ENCODE data around the gene PNPLA3. TPM values are rescaled to one million over a fixed set of nuclear protein-coding genes. Genes with fewer than 3 reads are reported as not detected.
A peak's percentile ranks its signal among the peaks of the same experiment; 100 is the strongest.

Gene PNPLA3, protein sequence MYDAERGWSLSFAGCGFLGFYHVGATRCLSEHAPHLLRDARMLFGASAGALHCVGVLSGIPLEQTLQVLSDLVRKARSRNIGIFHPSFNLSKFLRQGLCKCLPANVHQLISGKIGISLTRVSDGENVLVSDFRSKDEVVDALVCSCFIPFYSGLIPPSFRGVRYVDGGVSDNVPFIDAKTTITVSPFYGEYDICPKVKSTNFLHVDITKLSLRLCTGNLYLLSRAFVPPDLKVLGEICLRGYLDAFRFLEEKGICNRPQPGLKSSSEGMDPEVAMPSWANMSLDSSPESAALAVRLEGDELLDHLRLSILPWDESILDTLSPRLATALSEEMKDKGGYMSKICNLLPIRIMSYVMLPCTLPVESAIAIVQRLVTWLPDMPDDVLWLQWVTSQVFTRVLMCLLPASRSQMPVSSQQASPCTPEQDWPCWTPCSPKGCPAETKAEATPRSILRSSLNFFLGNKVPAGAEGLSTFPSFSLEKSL
- polyA plus RNA-seq: 1.3 TPM
- long read RNA-seq, donor 1: 0 reads
- long read RNA-seq, donor 2: 0 reads
- long read RNA-seq, donor 3: 0 reads
- long read RNA-seq, donor 4: 0 reads
- long read RNA-seq, donor 5: 0 reads
- long read RNA-seq, donor 6, partial matches to known transcripts: 0 of 1 reads
- long read RNA-seq, donor 6, other reads (novel, unspliced or antisense): 0 of 1 reads
- long read RNA-seq, donor 7: 0 reads
- long read RNA-seq, donor 8: 0 reads
- long read RNA-seq, donor 9, partial matches to known transcripts: 0 of 1 reads
- long read RNA-seq, donor 9, other reads (novel, unspliced or antisense): 0 of 1 reads
- long read RNA-seq, donor 10: 0 reads
- long read RNA-seq, donor 11: 0 reads

DNA sequence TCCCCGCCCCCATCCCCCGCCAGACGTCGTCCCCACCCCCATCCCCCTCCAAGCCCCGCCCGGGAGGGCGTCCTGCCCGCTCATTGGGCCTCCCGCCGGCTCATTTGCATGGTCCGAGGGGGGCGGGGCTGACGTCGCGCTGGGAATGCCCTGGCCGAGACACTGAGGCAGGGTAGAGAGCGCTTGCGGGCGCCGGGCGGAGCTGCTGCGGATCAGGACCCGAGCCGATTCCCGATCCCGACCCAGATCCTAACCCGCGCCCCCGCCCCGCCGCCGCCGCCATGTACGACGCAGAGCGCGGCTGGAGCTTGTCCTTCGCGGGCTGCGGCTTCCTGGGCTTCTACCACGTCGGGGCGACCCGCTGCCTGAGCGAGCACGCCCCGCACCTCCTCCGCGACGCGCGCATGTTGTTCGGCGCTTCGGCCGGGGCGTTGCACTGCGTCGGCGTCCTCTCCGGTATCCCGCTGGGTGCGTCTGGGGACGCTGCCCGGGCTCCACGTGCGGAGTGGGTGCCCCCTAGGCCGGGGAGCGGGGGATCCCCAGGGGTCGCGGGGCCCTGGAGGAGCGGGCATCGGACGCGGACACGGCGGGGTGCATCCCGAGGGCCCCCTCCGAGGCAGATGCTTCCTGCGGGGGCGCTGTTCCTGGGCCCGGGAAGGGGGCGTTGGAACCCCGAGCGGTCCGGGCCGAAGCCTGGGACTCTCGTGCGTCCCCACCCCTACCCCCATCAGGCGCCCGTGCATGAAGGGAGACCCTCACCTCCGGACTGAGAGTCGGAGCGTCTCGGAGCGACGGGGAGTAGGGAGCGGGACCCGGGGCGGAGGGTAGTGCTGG is at the start of gene PNPLA3:
TSS of gene PNPLA3 (plus strand) at position 175 of the 834 bp plus-strand sequence. CDS start at position 282, 107 bp downstream.
- Histone ChIP-seq H3K27me3 (ENCODE audit: control insufficient read depth, insufficient read depth, low read length) (peaks cover 15% of the 10 kb centered on the region), H3K36me3 (ENCODE audit: control insufficient read depth, insufficient read depth, low read length) (no peaks in the 10 kb centered on the region), H3K27ac (ENCODE audit: low read length) (no peak within 1 kb of the TSS), H3K4me3 (ENCODE audit: low read length) (peak within 1 kb of the TSS; percentile 28), H3K9me3 (ENCODE audit: control insufficient read depth, low read depth, low read length) (peaks cover 5% of the 10 kb centered on the region), H3K4me1 (ENCODE audit: control insufficient read depth, insufficient read depth, low read length) (peaks cover 12% of the 10 kb centered on the region)
- WGBS (ENCODE audit: insufficient coverage, low lambda C conversion rate): no CpG with 5 or more reads among the region's 100 CpGs
- DNase-seq: peak; percentile 76 to 89

DNA sequence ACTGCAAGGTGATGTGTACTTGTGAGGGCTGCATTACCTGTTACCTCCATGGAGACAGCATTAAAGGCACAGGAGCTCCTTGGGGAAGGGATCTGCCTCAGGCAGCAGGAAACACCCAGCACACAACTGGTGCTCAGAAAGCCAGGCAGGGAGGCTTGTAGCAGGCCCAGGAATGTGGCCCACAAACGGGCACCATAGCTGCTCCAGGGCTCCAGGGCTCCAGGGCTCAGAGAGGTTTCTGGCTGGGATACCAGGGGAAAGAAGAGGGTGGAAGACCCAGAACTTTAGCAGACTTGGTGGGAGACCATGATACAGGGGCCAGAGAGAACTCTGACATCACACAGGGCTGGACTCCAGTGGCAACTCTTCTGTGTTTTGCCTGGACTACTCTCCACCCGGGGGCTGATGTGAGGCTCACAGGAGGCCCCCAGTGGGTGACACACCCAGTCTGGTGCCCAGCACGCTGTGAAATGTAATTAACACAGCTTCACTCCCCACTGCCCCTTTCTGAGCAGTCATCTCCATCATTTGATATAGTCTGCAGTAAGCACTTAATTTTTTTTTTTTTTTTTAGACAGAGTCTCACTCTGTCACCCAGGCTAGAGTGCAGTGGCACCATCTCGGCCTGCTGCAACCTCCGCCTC is 46.6 kb upstream of the PNPLA3 start:
- Histone ChIP-seq H3K36me3 (ENCODE audit: control insufficient read depth, insufficient read depth, low read length) (no peaks in the 10 kb centered on the region), H3K27me3 (ENCODE audit: control insufficient read depth, insufficient read depth, low read length) (peaks cover 3% of the 10 kb centered on the region), H3K4me3 (ENCODE audit: low read length) (no peak overlapping the region), H3K9me3 (ENCODE audit: control insufficient read depth, low read depth, low read length) (no peaks in the 10 kb centered on the region), H3K27ac (ENCODE audit: low read length) (no peak overlapping the region), H3K4me1 (ENCODE audit: control insufficient read depth, insufficient read depth, low read length) (no peaks in the 10 kb centered on the region)
- no CpG with 5 or more reads among the region's 5 CpGs for WGBS (ENCODE audit: insufficient coverage, low lambda C conversion rate)
- DNase-seq: no peak

DNA sequence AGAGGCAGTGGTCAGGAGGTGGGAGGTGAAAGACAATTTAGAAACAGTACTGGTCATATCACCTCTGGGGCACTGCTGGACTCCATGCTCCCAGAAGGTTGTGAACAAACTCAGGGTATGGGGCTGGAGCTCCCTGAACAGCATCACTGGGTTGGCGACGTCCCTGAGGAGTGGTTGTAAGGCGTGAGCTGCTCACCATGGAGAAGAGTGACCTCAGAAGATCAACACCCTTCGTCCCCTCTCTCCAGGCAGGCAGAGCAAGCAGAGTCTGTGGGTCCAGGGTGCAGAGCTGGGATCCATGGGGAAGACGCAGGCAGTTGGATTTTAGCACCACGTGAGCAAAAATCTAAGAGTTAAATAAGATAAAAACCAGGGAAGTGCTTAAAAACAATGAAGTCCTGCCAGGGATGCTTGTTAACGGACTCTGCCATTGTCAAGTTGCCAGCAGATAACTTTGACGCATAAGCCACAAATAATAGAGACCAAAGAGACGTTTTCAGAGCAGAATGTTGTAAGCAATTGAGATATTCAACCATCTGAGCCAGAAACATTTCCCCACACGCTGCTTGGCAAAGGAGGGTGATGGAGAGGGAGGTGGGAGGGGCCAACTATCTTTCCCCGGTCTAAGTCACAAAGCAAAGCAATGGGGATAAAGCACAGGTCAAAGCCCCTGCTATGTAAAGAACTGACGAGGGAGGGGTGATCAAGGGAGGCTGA is 45.4 kb upstream of the PNPLA3 start:
- peaks cover 3% of the 10 kb centered on the region for H3K27me3 ChIP-seq (ENCODE audit: control insufficient read depth, insufficient read depth, low read length)
- WGBS (ENCODE audit: insufficient coverage, low lambda C conversion rate): 13% methylated on average over 2 of the region's 12 CpGs
- no peaks in the 10 kb centered on the region for H3K36me3 ChIP-seq (ENCODE audit: control insufficient read depth, insufficient read depth, low read length)
- H3K27ac ChIP-seq (ENCODE audit: low read length): no peak overlapping the region
- no peaks in the 10 kb centered on the region for H3K9me3 ChIP-seq (ENCODE audit: control insufficient read depth, low read depth, low read length)
- no peak overlapping the region for H3K4me3 ChIP-seq (ENCODE audit: low read length)
- DNase-seq: no peak
- no peaks in the 10 kb centered on the region for H3K4me1 ChIP-seq (ENCODE audit: control insufficient read depth, insufficient read depth, low read length)

DNA sequence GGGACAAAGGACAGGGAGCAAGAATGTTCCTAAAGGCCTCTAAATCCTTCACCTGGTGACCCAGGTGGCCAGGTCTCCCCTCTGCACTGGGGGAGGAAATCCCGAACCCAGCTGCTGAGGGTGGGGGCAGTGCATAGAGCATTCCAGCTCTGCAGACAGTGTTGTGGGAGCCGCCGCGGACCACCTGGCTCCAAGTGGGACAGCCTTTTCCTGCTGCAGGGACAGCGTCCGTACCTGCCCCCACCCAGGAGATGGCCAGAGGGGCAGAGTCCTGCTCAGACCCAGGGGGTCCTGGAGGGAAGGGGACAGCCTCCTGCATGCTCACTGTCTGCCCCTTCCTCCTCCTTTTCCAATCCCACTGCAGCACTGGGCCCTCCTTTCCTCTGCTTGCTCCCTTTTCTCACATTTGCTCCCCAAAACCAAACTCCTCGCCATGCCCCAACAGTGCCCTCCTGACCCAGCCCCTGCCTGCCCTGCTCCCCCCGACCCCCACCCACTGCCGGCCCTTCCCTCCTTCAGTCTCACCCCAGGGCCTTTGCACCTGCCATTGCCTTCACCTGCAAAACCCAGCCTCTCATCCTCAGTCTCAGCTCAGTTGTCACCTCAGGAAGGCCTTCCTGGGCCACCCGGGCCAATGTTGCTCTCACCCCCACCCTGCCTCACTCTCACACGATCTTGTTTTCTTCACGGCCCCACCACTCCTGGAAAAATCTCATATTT is 44.6 kb upstream of the PNPLA3 start:
- no peak overlapping the region for H3K27ac ChIP-seq (ENCODE audit: low read length)
- H3K36me3 ChIP-seq (ENCODE audit: control insufficient read depth, insufficient read depth, low read length): no peaks in the 10 kb centered on the region
- H3K4me3 ChIP-seq (ENCODE audit: low read length): no peak overlapping the region
- no peak for DNase-seq
- H3K4me1 ChIP-seq (ENCODE audit: control insufficient read depth, insufficient read depth, low read length): no peaks in the 10 kb centered on the region
- peaks cover 3% of the 10 kb centered on the region for H3K27me3 ChIP-seq (ENCODE audit: control insufficient read depth, insufficient read depth, low read length)
- WGBS (ENCODE audit: insufficient coverage, low lambda C conversion rate): 82% methylated on average over 2 of the region's 12 CpGs
- no peaks in the 10 kb centered on the region for H3K9me3 ChIP-seq (ENCODE audit: control insufficient read depth, low read depth, low read length)

DNA sequence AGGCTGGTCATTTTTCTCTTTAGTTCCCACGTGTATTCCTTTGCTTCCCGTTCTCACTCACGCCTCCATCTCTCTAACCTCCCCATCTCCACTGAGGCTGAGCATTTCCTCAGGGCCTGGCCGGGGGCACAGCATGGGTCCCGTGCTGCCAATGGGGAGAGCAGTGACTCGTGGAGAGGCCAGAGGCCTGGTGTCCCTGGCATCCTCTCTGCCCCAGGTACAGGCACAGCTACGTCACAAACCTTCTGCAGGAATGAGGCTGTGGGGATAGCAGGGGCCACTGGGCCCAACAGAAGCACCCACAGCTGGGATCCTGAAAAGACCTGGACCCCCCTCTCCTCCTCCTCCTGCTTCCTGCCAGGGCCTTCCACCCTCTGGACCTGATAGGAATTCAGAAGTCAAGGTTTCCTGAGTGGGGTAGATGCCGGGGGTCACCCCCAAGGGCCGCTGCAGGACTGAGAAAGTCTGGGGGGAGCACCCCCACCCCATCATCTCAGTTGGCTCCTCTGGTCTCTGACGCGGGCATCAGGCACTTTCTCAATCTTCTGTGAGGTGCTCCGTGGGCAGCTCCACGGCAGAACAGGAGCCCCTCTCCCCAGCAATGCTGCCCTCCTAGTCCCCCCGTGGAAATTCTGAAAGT is 43.6 kb upstream of the PNPLA3 start:
- no peak overlapping the region for H3K4me3 ChIP-seq (ENCODE audit: low read length)
- DNase-seq: no peak
- WGBS (ENCODE audit: insufficient coverage, low lambda C conversion rate): 100% methylated on average over 1 of the region's 14 CpGs
- H3K27ac ChIP-seq (ENCODE audit: low read length): no peak overlapping the region
- H3K36me3 ChIP-seq (ENCODE audit: control insufficient read depth, insufficient read depth, low read length): no peaks in the 10 kb centered on the region
- no peaks in the 10 kb centered on the region for H3K4me1 ChIP-seq (ENCODE audit: control insufficient read depth, insufficient read depth, low read length)
- no peaks in the 10 kb centered on the region for H3K9me3 ChIP-seq (ENCODE audit: control insufficient read depth, low read depth, low read length)
- peaks cover 3% of the 10 kb centered on the region for H3K27me3 ChIP-seq (ENCODE audit: control insufficient read depth, insufficient read depth, low read length)

DNA sequence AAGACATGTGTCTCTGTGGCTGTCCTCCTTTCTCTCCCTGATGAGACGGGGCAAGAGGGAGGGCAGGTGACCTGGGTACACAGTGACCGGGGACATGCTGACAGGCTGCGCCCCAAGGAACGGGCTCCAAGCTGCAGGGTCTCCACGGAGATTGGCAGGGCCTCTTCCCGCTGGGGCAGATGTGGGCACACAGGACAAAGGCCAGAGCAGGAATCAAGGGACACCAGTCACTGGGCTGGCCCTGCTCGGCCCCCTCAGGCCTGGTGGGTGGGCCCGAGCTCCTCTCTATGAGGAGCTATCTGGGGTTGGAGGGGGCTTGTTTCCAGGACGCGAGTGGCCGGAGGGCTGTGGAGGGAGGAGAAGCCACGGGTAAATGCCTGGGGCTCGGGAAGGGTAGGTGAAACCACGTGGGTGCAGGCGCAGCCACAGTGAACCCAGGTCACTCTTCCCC is 43.0 kb upstream of the PNPLA3 start:
- H3K4me1 ChIP-seq (ENCODE audit: control insufficient read depth, insufficient read depth, low read length): no peaks in the 10 kb centered on the region
- H3K36me3 ChIP-seq (ENCODE audit: control insufficient read depth, insufficient read depth, low read length): no peaks in the 10 kb centered on the region
- H3K4me3 ChIP-seq (ENCODE audit: low read length): no peak overlapping the region
- no CpG with 5 or more reads among the region's 15 CpGs for WGBS (ENCODE audit: insufficient coverage, low lambda C conversion rate)
- no peaks in the 10 kb centered on the region for H3K9me3 ChIP-seq (ENCODE audit: control insufficient read depth, low read depth, low read length)
- no peak for DNase-seq
- H3K27ac ChIP-seq (ENCODE audit: low read length): no peak overlapping the region
- H3K27me3 ChIP-seq (ENCODE audit: control insufficient read depth, insufficient read depth, low read length): peaks cover 3% of the 10 kb centered on the region

DNA sequence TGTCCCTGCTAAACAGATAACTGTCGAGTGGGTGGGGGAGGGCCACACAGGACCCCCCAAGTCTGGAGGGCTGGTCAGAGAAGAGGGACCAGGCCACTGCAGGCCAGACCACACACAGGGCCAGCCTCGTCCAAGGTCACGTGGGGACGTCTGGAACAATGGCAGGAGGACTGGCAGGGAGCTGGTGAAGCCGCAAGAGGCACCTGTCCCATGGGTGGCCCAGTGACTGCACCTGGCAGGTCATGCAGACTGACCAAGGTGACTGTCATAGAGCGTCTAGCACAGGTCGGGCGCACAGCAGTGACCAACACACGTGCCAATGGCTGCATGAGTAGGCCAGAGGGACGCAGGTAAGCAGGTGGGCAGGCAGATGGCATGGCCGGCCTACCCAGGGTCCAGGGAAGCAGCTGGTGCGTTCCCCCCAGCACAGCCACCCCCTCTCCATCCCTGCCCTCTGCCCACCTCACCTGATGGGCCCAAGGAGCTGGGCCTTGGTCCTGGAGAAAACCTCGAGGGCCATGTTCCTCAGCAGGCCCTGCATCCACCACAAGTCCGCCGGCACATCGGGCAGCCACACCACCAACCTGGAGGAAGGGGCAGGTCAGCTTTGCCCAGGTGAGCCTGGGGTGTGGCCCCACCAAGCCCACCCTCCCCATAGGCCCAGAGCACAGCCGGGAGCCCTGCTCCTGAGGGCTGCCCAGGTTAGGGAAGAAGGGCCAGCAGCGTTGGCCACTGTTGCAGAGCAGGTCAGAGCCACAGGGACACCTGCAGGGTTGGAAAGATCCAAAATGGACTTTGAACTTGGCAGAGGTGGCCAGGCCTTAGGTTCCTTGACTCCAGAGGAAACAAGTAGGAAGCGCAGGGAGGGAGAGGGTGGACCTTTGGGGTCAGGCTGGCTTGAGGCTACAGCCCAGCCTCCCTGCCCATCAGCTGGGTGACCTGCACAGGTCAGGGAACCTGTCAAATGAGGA is 42.2 kb upstream of the PNPLA3 start:
- H3K4me3 ChIP-seq (ENCODE audit: low read length): no peak overlapping the region
- DNase-seq: no peak
- no CpG with 5 or more reads among the region's 19 CpGs for WGBS (ENCODE audit: insufficient coverage, low lambda C conversion rate)
- H3K27me3 ChIP-seq (ENCODE audit: control insufficient read depth, insufficient read depth, low read length): peaks cover 3% of the 10 kb centered on the region
- H3K36me3 ChIP-seq (ENCODE audit: control insufficient read depth, insufficient read depth, low read length): no peaks in the 10 kb centered on the region
- H3K4me1 ChIP-seq (ENCODE audit: control insufficient read depth, insufficient read depth, low read length): no peaks in the 10 kb centered on the region
- H3K9me3 ChIP-seq (ENCODE audit: control insufficient read depth, low read depth, low read length): no peaks in the 10 kb centered on the region
- no peak overlapping the region for H3K27ac ChIP-seq (ENCODE audit: low read length)

DNA sequence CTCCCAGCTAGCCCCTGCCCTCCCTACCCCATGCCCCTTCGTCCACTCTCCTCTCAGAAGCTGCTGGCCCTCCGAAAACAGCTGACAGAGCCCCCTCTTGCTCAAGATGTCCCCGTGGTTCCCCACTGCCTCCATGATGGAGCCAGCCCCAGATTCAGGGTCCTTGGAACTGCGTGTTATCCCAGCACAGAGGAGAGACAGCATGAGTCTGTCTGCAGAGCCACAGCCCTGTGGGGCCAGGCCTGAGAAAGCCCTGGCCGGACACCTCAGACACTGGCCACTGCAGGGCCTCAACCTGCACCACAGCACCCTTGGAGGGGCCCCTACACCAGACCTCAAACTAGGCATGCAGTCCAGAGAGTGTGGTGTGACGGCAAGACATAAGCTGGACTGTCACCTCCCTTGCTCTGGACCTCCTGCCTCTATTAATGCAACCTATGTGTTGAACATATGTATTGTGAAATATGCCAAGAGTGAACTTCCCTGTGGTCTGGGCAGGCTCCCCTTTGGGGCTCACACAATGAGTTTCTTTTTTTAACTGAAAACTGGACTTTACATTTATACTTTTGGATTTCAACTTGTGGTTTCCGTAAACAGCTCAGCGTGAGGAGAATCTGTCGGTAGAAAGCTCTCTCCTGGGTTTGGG is 41.4 kb upstream of the PNPLA3 start:
- no peaks in the 10 kb centered on the region for H3K36me3 ChIP-seq (ENCODE audit: control insufficient read depth, insufficient read depth, low read length)
- no peaks in the 10 kb centered on the region for H3K27me3 ChIP-seq (ENCODE audit: control insufficient read depth, insufficient read depth, low read length)
- no peak overlapping the region for H3K4me3 ChIP-seq (ENCODE audit: low read length)
- WGBS (ENCODE audit: insufficient coverage, low lambda C conversion rate): 100% methylated on average over 1 of the region's 9 CpGs
- H3K4me1 ChIP-seq (ENCODE audit: control insufficient read depth, insufficient read depth, low read length): no peaks in the 10 kb centered on the region
- DNase-seq: no peak
- no peak overlapping the region for H3K27ac ChIP-seq (ENCODE audit: low read length)
- H3K9me3 ChIP-seq (ENCODE audit: control insufficient read depth, low read depth, low read length): no peaks in the 10 kb centered on the region

Data from large intestine (tissue), 12 donors.